Keratinocyte (primary cell): ENCODE results near the gene CDC42SE2. TPM values are rescaled to one million over a fixed set of nuclear protein-coding genes. Genes with fewer than 3 reads are reported as not detected.

Source experiments
- DNase-seq: peaks from one replicate; pipeline ENCODE4 v3.0.0-alpha.2; 2011; ENCODE audit warnings: low read depth, missing footprints, low spot score
- FAIRE-seq: peaks from 2 replicates; lab custom pipeline; 2011; peaks lifted over from hg19 to GRCh38; lab: Jason Lieb, UNC
- H2AFZ ChIP-seq: 2 replicates; pipeline ENCODE4 v1.6.0; 2012; ENCODE audit warnings: low read length, control low read depth, inconsistent platforms; ENCODE audit not compliant: control insufficient read depth
- H3K27ac ChIP-seq: 2 replicates; pipeline ENCODE4 v1.5.1; 2011; ENCODE audit warnings: low read length; ENCODE audit not compliant: control insufficient read depth, insufficient read depth
- H3K27me3 ChIP-seq: 3 replicates; pipeline ENCODE4 v1.6.0; 2011; ENCODE audit warnings: low read length; ENCODE audit not compliant: control insufficient read depth, insufficient read depth; ENCODE audit errors: extremely low read depth
- H3K36me3 ChIP-seq, 2 experiments: 2 replicates in 1 of 2; 3 replicates in 1 of 2; pipeline ENCODE4 v1.5.1; 2011; ENCODE audit warnings: low read length in 2 of 2, mild to moderate bottlenecking in 1 of 2; ENCODE audit not compliant: control insufficient read depth in 2 of 2, insufficient read depth in 2 of 2; ENCODE audit errors: extremely low read depth in 1 of 2
- H3K4me1 ChIP-seq: 3 replicates; pipeline ENCODE4 v1.5.1; 2011; ENCODE audit warnings: low read length; ENCODE audit not compliant: control insufficient read depth, insufficient read depth; ENCODE audit errors: extremely low read depth
- H3K4me2 ChIP-seq: 3 replicates; pipeline ENCODE4 v1.6.0; 2011; ENCODE audit warnings: low read depth, low read length; ENCODE audit not compliant: control insufficient read depth, insufficient read depth; ENCODE audit errors: extremely low read depth
- H3K4me3 ChIP-seq, 3 experiments: fragments of 200-600 bp in 1 of 3; sonication (generic) in 1 of 3; 2 replicates in 2 of 3; 3 replicates in 1 of 3; pipeline ENCODE4 v1.5.1; 2011 to 2016; ENCODE audit warnings: low read length in 3 of 3, mild to moderate bottlenecking in 3 of 3, control low read depth in 2 of 3, inconsistent platforms in 1 of 3, low read depth in 1 of 3, mixed read lengths in 1 of 3, mixed run types in 1 of 3, moderate library complexity in 1 of 3; ENCODE audit not compliant: control insufficient read depth in 2 of 3, insufficient read depth in 2 of 3; ENCODE audit errors: extremely low read depth in 1 of 3
- H3K79me2 ChIP-seq: 2 replicates; pipeline ENCODE4 v1.6.0; 2012; ENCODE audit warnings: low read length; ENCODE audit not compliant: control insufficient read depth, insufficient read depth
- H3K9ac ChIP-seq: 3 replicates; pipeline ENCODE4 v1.6.0; 2011; ENCODE audit warnings: low read length; ENCODE audit not compliant: control insufficient read depth, insufficient read depth; ENCODE audit errors: extremely low read depth
- H3K9me1 ChIP-seq: 3 replicates; pipeline ENCODE4 v1.6.0; 2011; ENCODE audit warnings: low read length; ENCODE audit not compliant: control insufficient read depth, insufficient read depth; ENCODE audit errors: extremely low read depth
- H3K9me3 ChIP-seq: 2 replicates; pipeline ENCODE4 v1.5.1; 2012; ENCODE audit warnings: low read depth, low read length; ENCODE audit not compliant: control insufficient read depth
- H4K20me1 ChIP-seq: 3 replicates; pipeline ENCODE4 v1.6.0; 2011; ENCODE audit warnings: low read length; ENCODE audit not compliant: control insufficient read depth, insufficient read depth; ENCODE audit errors: extremely low read depth
- EZH2 ChIP-seq: IDR thresholded peaks from one replicate; pipeline ENCODE4 v1.6.1; 2012; ENCODE audit warnings: inconsistent platforms, mild to moderate bottlenecking, low read length, moderate library complexity
- dilution Hi-C: fragments of 300-500 bp; cut with MboI; formaldehyde crosslinking; loops from one replicate; pipeline ENCODE4 v1.7.0; 2020; ENCODE audit warnings: low sequenced_read_pairs; ENCODE audit not compliant: extremely low pct_ligation_motif_present
- polyA plus RNA-seq, 5 experiments: library from polyadenylated mRNA; depleted of rRNA in 3 of 5; stranded (reverse) in 3 of 5; stranded (forward) in 1 of 5; unstranded in 1 of 5; fragments of >200 nt; gene quantifications; 1 replicate in 1 of 5; 2 replicates in 3 of 5; 3 replicates in 1 of 5; pipeline versions ENCODE4 v1.2.1 to v1.2.3, GENCODE V29; 2011 to 2012; ENCODE audit warnings: missing spikeins in 2 of 5, low read depth in 1 of 5, low replicate concordance in 1 of 5
- TF ChIP-seq, protein P1 (sequence below), 3 experiments: IDR thresholded peaks in 1 of 3; conservative IDR thresholded peaks in 1 of 3; optimal IDR thresholded peaks in 1 of 3; 2 replicates in 2 of 3; 3 replicates in 1 of 3; pipeline versions ENCODE3 to v1.5.1; 2011; ENCODE audit warnings: low read length in 3 of 3, mild to moderate bottlenecking in 3 of 3, moderate library complexity in 2 of 3, control low read depth in 1 of 3, inconsistent platforms in 1 of 3; ENCODE audit not compliant: insufficient read depth in 2 of 3; ENCODE audit errors: extremely low read depth in 1 of 3

The CDC42SE2 gene
- polyA plus RNA-seq, 1 donor (not counting 4 experiments of a cell fraction or from before 2014, with no cell fraction given) = 32.5 TPM

DNA sequence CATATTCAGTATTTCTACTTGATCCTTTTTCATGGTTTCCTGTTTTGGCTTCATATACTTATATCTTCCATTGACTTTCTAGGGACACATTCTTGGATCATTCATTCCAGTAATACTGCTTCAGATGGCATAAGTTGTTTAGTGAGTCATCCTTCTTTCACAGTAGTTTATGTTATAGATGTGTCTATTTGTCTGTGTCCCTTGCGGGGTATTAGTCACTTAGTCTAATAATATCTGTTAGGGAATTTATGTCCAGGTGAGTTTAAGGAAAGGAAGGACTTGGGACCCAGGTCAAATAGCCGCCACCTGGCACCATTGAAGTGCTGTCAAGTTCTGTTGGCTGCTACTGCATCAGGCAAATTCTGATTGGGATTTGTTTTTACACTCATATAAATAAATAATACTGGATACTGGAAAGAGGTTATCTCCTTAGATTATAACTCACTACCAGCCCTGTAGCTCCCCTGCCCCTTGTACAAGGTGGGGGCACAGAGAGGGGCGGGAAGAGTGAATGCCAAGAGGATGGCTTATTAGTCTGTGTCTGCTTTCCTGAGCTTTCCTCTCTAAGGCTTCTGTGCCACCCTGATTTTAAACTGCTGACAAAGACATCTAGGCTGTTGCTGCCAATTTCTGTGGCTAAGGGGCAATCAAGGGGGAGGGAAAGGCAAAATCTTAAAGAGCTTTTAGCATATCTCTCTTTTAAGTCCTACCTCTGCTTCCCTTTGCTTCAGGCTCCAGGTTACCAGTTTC, 64.9 kb downstream of the CDC42SE2 start:
- H3K27ac ChIP-seq = peak overlapping the region; percentile 13
- peaks cover 16% of the 10 kb centered on the region for H3K4me1 ChIP-seq
- peaks cover 0 to 1% of the 10 kb centered on the region in 2 experiments for H3K36me3 ChIP-seq
- peaks cover 2% of the 10 kb centered on the region for H3K9me1 ChIP-seq
- H4K20me1 ChIP-seq = peaks cover 10% of the 10 kb centered on the region
- TF ChIP-seq, protein P1, sequence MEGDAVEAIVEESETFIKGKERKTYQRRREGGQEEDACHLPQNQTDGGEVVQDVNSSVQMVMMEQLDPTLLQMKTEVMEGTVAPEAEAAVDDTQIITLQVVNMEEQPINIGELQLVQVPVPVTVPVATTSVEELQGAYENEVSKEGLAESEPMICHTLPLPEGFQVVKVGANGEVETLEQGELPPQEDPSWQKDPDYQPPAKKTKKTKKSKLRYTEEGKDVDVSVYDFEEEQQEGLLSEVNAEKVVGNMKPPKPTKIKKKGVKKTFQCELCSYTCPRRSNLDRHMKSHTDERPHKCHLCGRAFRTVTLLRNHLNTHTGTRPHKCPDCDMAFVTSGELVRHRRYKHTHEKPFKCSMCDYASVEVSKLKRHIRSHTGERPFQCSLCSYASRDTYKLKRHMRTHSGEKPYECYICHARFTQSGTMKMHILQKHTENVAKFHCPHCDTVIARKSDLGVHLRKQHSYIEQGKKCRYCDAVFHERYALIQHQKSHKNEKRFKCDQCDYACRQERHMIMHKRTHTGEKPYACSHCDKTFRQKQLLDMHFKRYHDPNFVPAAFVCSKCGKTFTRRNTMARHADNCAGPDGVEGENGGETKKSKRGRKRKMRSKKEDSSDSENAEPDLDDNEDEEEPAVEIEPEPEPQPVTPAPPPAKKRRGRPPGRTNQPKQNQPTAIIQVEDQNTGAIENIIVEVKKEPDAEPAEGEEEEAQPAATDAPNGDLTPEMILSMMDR (optimal IDR thresholded peaks at IDR 0.05 in 1 of 3, IDR thresholded peaks at IDR 0.05 in 1 of 3, conservative IDR thresholded peaks at IDR 0.05 in 1 of 3; ENCODE audit: extremely low read depth in 1 of 3, insufficient read depth in 2 of 3, low read length in 3 of 3) = no peak
- no peak for TF ChIP-seq EZH2
- no peak overlapping the region for H3K9ac ChIP-seq
- DNase-seq (no peak), FAIRE-seq (no peak)
- no peaks in the 10 kb centered on the region for H3K27me3 ChIP-seq
- no peak overlapping the region for H3K4me3 ChIP-seq
- H2AFZ ChIP-seq = no peak overlapping the region
- peaks cover 47% of the 10 kb centered on the region for H3K79me2 ChIP-seq
- H3K4me2 ChIP-seq = peak overlapping the region; percentile 18
- dilution Hi-C loops = no loop called here
- H3K9me3 ChIP-seq = no peaks in the 10 kb centered on the region

DNA sequence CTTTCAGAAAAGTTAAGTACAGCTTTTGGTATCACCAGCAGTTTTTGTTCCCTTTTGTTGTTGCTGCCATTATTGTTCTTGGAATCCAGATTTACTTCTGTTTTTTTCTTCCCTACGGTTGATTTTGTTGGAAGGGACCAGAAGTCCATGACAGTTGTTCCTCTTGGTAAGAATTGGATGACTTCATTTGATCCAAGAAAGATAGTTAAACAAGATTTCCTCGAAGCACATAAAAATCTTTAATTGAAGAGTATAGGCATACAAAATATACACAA, 65.4 kb downstream of the CDC42SE2 start:
- Histone ChIP-seq H3K36me3 (peaks cover 0 to 1% of the 10 kb centered on the region in 2 experiments), H3K27me3 (no peaks in the 10 kb centered on the region), H3K79me2 (peaks cover 42% of the 10 kb centered on the region), H3K4me1 (peaks cover 16% of the 10 kb centered on the region), H3K9me3 (no peaks in the 10 kb centered on the region), H3K9ac (no peak overlapping the region), H3K9me1 (peaks cover 2% of the 10 kb centered on the region), H3K4me2 (no peak overlapping the region), H4K20me1 (peaks cover 10% of the 10 kb centered on the region), H3K4me3 (no peak overlapping the region), H3K27ac (no peak overlapping the region), H2AFZ (no peak overlapping the region)
- dilution Hi-C loops = no loop called here
- no peak for TF ChIP-seq EZH2
- TF ChIP-seq, protein P1 (optimal IDR thresholded peaks at IDR 0.05 in 1 of 3, IDR thresholded peaks at IDR 0.05 in 1 of 3, conservative IDR thresholded peaks at IDR 0.05 in 1 of 3; ENCODE audit: extremely low read depth in 1 of 3, insufficient read depth in 2 of 3, low read length in 3 of 3) = no peak
- DNase-seq = no peak
- no peak for FAIRE-seq
